HepG2 (cell line): ENCODE data around the gene AP5B1. TPM values are rescaled to one million over a fixed set of nuclear protein-coding genes. Genes with fewer than 3 reads are reported as not detected.

Experiments
- ATAC-seq: fragments of 200-7000 bp; cut with Tn5 transposase; 3 replicates; pipeline ENCODE4 v1.9.1; 2020; ENCODE audit warnings: mild to moderate bottlenecking, moderate library complexity
- BruUV-seq: library from RNA; stranded (reverse); fragments of 400-500 nt; replicated peaks from 2 replicates; lab custom pipeline; 2021; lab: Mats Ljungman, UMichigan
- CTCF ChIA-PET: fragments of 300-600 bp; formaldehyde crosslinking; extraction: SDS; loops from one replicate; lab custom pipeline; 2021; ENCODE audit warnings: low total read pairs, inconsistent platforms, low intra/inter-chr PET ratio; lab: Yijun Ruan, JAX
- POLR2A ChIA-PET: fragments of 350-600 bp; sonication (Branson Sonifier 250); formaldehyde crosslinking; loops from one replicate; lab custom pipeline; 2020; ENCODE audit warnings: antibody characterized with exemption, inconsistent platforms; lab: Yijun Ruan, JAX
- DNase-seq: peaks from one replicate; pipeline ENCODE4 v3.0.0-alpha.2; 2015; ENCODE audit warnings: low spot score
- FAIRE-seq: peaks from 3 replicates; lab custom pipeline; 2011; peaks lifted over from hg19 to GRCh38; lab: Jason Lieb, UNC
- H2AFZ ChIP-seq: one replicate; pipeline ENCODE4 v1.6.1; 2011; ENCODE audit warnings: low read length, inconsistent platforms
- H3K27ac ChIP-seq: fragments of 300-600 bp; 3 replicates; pipeline ENCODE4 v1.8.0; 2011; ENCODE audit warnings: mixed run types, mild to moderate bottlenecking, mixed read lengths, low read length, inconsistent platforms; ENCODE audit not compliant: insufficient read depth; ENCODE audit errors: extremely low read length
- H3K27me3 ChIP-seq, 2 experiments: fragments of 200-600 bp in 1 of 2; 2 replicates in 1 of 2; 3 replicates in 1 of 2; pipeline versions ENCODE4 v1.6.0 to v1.8.0; 2011; ENCODE audit warnings: low read length in 2 of 2, mild to moderate bottlenecking in 2 of 2, moderate library complexity in 2 of 2, inconsistent platforms in 1 of 2; ENCODE audit not compliant: insufficient read depth in 2 of 2, control insufficient read depth in 1 of 2
- H3K36me3 ChIP-seq, 2 experiments: fragments of 200-600 bp in 1 of 2; replicated peaks in 1 of 2; 2 replicates in 1 of 2; 3 replicates in 1 of 2; pipeline versions ENCODE4 v1.5.1 to v1.8.0; 2011; ENCODE audit warnings: low read length in 2 of 2, inconsistent platforms in 1 of 2; ENCODE audit not compliant: insufficient read depth in 2 of 2, control insufficient read depth in 1 of 2
- H3K4me1 ChIP-seq: 2 replicates; pipeline ENCODE4 v1.5.1; 2012; ENCODE audit warnings: low read length, inconsistent platforms; ENCODE audit not compliant: insufficient read depth
- H3K4me2 ChIP-seq: 2 replicates; pipeline ENCODE4 v1.6.0; 2011; ENCODE audit warnings: low read depth, low read length, inconsistent platforms
- H3K4me3 ChIP-seq, 3 experiments: fragments of 200-600 bp in 1 of 3; sonication (generic), shearing (Covaris generic) in 1 of 3; replicated peaks in 1 of 3; 2 replicates each; pipeline ENCODE4 v1.5.1; 2011 to 2016; ENCODE audit warnings: low read length in 3 of 3, inconsistent platforms in 2 of 3, low read depth in 2 of 3, mild to moderate bottlenecking in 2 of 3, control low read depth in 1 of 3, mixed read lengths in 1 of 3; ENCODE audit not compliant: insufficient read depth in 1 of 3
- H3K79me2 ChIP-seq: one replicate; pipeline ENCODE4 v1.6.1; 2011; ENCODE audit warnings: low read length, inconsistent platforms; ENCODE audit not compliant: insufficient read depth
- H3K9ac ChIP-seq: 2 replicates; pipeline ENCODE4 v1.6.0; 2011; ENCODE audit warnings: mild to moderate bottlenecking, low read depth, low read length, inconsistent platforms; ENCODE audit not compliant: insufficient read depth
- H3K9me3 ChIP-seq: 2 replicates; pipeline ENCODE4 v1.5.1; 2012; ENCODE audit warnings: mild to moderate bottlenecking, low read length
- H4K20me1 ChIP-seq: 2 replicates; pipeline ENCODE4 v1.6.0; 2011; ENCODE audit warnings: inconsistent platforms, mild to moderate bottlenecking, low read length, moderate library complexity; ENCODE audit not compliant: insufficient read depth
- ATF2 ChIP-seq: sonication (generic); formaldehyde crosslinking; IDR thresholded peaks from 2 replicates; pipeline ENCODE4 v1.4.0; 2020; ENCODE audit warnings: missing genetic modification reagents
- CEBPG ChIP-seq: IDR thresholded peaks from 2 replicates; pipeline ENCODE4 v1.6.1; 2016
- FOXC1 ChIP-seq: sonication (generic); formaldehyde crosslinking; IDR thresholded peaks from 2 replicates; pipeline ENCODE4 v1.8.0; 2022; ENCODE audit warnings: mild to moderate bottlenecking, missing genetic modification reagents, borderline replicate concordance
- KDM6A ChIP-seq: IDR thresholded peaks from 2 replicates; pipeline ENCODE4 v1.6.1; 2016; ENCODE audit warnings: low read depth
- NR3C1 ChIP-seq: sonication (generic); formaldehyde crosslinking; IDR thresholded peaks from 2 replicates; pipeline ENCODE4 v1.4.0; 2020; ENCODE audit warnings: missing genetic modification reagents
- PHF21A ChIP-seq: sonication (generic); formaldehyde crosslinking; IDR thresholded peaks from 2 replicates; pipeline ENCODE4 v1.5.0; 2020; ENCODE audit warnings: mild to moderate bottlenecking, missing genetic modification reagents
- REPIN1 ChIP-seq: sonication (generic); formaldehyde crosslinking; IDR thresholded peaks from 2 replicates; pipeline ENCODE4 v1.8.0; 2022; ENCODE audit warnings: missing genetic modification reagents, low read depth, mild to moderate bottlenecking, borderline replicate concordance
- SNAPC5 ChIP-seq: sonication (generic); formaldehyde crosslinking; IDR thresholded peaks from 2 replicates; pipeline ENCODE4 v1.8.1; 2023; ENCODE audit warnings: mild to moderate bottlenecking, missing genetic modification reagents, borderline replicate concordance
- ZKSCAN8 ChIP-seq: IDR thresholded peaks from 2 replicates; pipeline ENCODE4 v1.6.1; 2016; ENCODE audit warnings: borderline replicate concordance, missing genetic modification reagents, missing compliant biosample characterization
- ZMAT3 ChIP-seq: sonication (generic); formaldehyde crosslinking; conservative IDR thresholded peaks from 2 replicates; pipeline ENCODE4 v1.7.0; 2021; ENCODE audit warnings: missing genetic modification reagents
- ZNF230 ChIP-seq: sonication (generic); formaldehyde crosslinking; IDR thresholded peaks from 2 replicates; pipeline ENCODE4 v1.4.0; 2020; ENCODE audit warnings: mild to moderate bottlenecking, missing genetic modification reagents
- ZNF775 ChIP-seq: sonication (generic); formaldehyde crosslinking; IDR thresholded peaks from 2 replicates; pipeline ENCODE4 v1.4.0; 2020; ENCODE audit warnings: missing genetic modification reagents, mild to moderate bottlenecking, moderate library complexity, borderline replicate concordance
- ZNF816 ChIP-seq: sonication (generic); formaldehyde crosslinking; IDR thresholded peaks from 2 replicates; pipeline ENCODE4 v1.8.0; 2022; ENCODE audit warnings: missing genetic modification reagents, mild to moderate bottlenecking, borderline replicate concordance
- ZSCAN20 ChIP-seq: sonication (generic); formaldehyde crosslinking; IDR thresholded peaks from 2 replicates; pipeline ENCODE4 v1.4.0; 2020; ENCODE audit warnings: missing genetic modification reagents, mild to moderate bottlenecking, borderline replicate concordance
- WGBS: methylation state at CpG from one replicate; pipeline ENCODE4 v1.1.6; 2017; ENCODE audit warnings: low lambda C conversion rate; 5-methylcytosine and 5-hydroxymethylcytosine counted together
- in situ Hi-C: cut with HindIII; loops from 2 replicates; pipeline ENCODE4 v1.10.0; 2017; ENCODE audit warnings: low pct_unique_long_range_greater_than_20kb; ENCODE audit not compliant: extremely low pct_ligation_motif_present
- intact Hi-C: fragments of 100-400 bp; cut with micrococcal nuclease; formaldehyde crosslinking; loops from one replicate; pipeline ENCODE4 v1.10.0; 2022; ENCODE audit not compliant: unreplicated experiment
- polyA plus RNA-seq, 8 experiments: library from polyadenylated mRNA; depleted of rRNA in 3 of 8; stranded (reverse) in 7 of 8; unstranded in 1 of 8; fragments of >200 nt; fragmentation: Illumina TruSeq in 4 of 8; extraction: Trizol in 4 of 8; gene quantifications; 2 replicates each; pipeline versions ENCODE4 v1.2.1 to v1.2.3, GENCODE V29; 2011 to 2016; ENCODE audit warnings: low read depth in 4 of 8, missing spikeins in 1 of 8, mixed read lengths in 1 of 8; ENCODE audit not compliant: insufficient read depth in 1 of 8
- total RNA-seq, 5 experiments: library from RNA; depleted of rRNA; stranded (reverse); fragments of >200 nt; fragmentation: Illumina TruSeq; extraction: Trizol; gene quantifications; 2 replicates each; pipeline ENCODE4 v1.2.3, GENCODE V29; 2016; ENCODE audit warnings: low read depth in 1 of 5
- TF ChIP-seq, protein P1 (sequence below): sonication (generic); formaldehyde crosslinking; IDR thresholded peaks from 2 replicates; pipeline ENCODE4 v1.8.0; 2022; ENCODE audit warnings: mild to moderate bottlenecking, missing genetic modification reagents
- TF ChIP-seq, protein P2 (sequence below): sonication (generic); formaldehyde crosslinking; IDR thresholded peaks from 2 replicates; pipeline ENCODE4 v1.5.1; 2020; ENCODE audit warnings: mild to moderate bottlenecking, missing genetic modification reagents, moderate library complexity

AP5B1 gene
- total and polyA plus RNA-seq, 2 of the 13 experiments (the other 11 are each of a cell fraction or from before 2014, with no cell fraction given): 1.7 to 4.4 TPM

DNA sequence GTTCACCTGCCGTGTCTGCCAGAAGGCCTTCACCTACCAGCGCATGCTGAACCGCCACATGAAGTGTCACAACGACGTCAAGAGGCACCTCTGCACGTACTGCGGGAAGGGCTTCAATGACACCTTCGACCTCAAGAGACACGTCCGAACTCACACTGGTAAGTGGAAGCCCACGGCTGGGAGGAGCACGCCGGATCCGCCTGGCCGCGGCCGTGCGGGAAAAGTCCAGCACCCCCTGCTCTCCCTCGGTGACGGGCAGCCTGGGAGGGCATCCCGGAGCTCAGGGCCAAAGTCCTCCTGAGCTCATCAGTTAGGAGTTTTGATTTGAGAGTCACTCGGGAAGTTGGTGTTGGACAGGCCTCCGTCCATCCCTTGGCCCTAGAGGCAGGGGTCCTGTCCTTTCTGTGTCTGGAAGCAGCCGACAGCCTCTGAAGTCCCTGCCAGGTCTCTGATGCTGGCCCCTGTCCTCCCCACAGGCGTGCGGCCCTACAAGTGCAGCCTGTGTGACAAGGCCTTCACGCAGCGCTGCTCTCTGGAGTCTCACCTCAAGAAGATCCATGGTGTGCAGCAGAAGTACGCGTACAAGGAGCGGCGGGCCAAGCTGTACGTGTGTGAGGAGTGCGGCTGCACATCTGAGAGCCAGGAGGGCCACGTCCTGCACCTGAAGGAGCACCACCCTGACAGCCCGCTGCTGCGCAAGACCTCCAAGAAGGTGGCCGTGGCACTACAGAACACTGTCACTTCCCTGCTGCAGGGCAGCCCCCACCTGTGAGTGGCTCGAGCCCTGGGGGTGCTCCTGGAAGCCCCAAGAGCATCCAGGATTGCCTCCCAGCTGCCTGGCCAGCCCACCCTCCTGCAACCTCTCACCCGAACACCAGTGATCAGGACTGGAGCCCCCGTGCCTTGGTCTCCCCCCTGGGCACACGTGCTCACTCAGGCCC lies 14.1 kb upstream of the AP5B1 start:
- DNase-seq (peak; percentile 31), FAIRE-seq (no peak), ATAC-seq (peak; percentile 51)
- Histone ChIP-seq H3K4me2 (peak overlapping the region; percentile 42; the same call in 1 of the 2 replicates), H3K27ac (no peak overlapping the region), H3K9me3 (no peaks in the 10 kb centered on the region), H3K4me1 (peaks cover 26% of the 10 kb centered on the region), H3K79me2 (no peaks in the 10 kb centered on the region), H3K4me3 (peak overlapping the region in 1 of 3 experiments; percentile 33; a peak in 1 of 6 replicates), H3K27me3 (peaks cover 25 to 81% of the 10 kb centered on the region in 2 experiments), H2AFZ (no peak overlapping the region), H3K9ac (no peak overlapping the region), H3K36me3 (no peaks in the 10 kb centered on the region), H4K20me1 (no peaks in the 10 kb centered on the region)
- 56% methylated on average over 17 of the region's 42 CpGs for WGBS
- POLR2A ChIA-PET: no interaction called here
- intact Hi-C loops: no loop called here
- BruUV-seq: no TSS peak
- in situ Hi-C loops: no loop called here
- CTCF ChIA-PET: interaction anchor here (1.7 kb wide), 1 partner anchor 15 kb away, joined by 3 read pairs; no protein-coding TSS in a partner anchor
- no peak for TF ChIP-seq CEBPG (CRISPR knock-in tag)
- TF ChIP-seq PHF21A: peak; percentile 69
- no peak for TF ChIP-seq ZNF816 (CRISPR knock-in tag)
- TF ChIP-seq FOXC1 (CRISPR knock-in tag): 0 out of 2 replicates have a peak, but pooled peaks have one; percentile 54
- TF ChIP-seq, protein P1, sequence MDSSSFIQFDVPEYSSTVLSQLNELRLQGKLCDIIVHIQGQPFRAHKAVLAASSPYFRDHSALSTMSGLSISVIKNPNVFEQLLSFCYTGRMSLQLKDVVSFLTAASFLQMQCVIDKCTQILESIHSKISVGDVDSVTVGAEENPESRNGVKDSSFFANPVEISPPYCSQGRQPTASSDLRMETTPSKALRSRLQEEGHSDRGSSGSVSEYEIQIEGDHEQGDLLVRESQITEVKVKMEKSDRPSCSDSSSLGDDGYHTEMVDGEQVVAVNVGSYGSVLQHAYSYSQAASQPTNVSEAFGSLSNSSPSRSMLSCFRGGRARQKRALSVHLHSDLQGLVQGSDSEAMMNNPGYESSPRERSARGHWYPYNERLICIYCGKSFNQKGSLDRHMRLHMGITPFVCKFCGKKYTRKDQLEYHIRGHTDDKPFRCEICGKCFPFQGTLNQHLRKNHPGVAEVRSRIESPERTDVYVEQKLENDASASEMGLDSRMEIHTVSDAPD (CRISPR knock-in tag): no peak
- no peak for TF ChIP-seq KDM6A (CRISPR knock-in tag)
- no peak for TF ChIP-seq NR3C1
- no peak for TF ChIP-seq ZSCAN20 (CRISPR knock-in tag)
- TF ChIP-seq SNAPC5: no peak
- TF ChIP-seq ZNF230 (CRISPR knock-in tag): 0 out of 2 replicates have a peak, but pooled peaks have one; percentile 37
- TF ChIP-seq ATF2: no peak
- no peak for TF ChIP-seq REPIN1
- TF ChIP-seq, protein P2, sequence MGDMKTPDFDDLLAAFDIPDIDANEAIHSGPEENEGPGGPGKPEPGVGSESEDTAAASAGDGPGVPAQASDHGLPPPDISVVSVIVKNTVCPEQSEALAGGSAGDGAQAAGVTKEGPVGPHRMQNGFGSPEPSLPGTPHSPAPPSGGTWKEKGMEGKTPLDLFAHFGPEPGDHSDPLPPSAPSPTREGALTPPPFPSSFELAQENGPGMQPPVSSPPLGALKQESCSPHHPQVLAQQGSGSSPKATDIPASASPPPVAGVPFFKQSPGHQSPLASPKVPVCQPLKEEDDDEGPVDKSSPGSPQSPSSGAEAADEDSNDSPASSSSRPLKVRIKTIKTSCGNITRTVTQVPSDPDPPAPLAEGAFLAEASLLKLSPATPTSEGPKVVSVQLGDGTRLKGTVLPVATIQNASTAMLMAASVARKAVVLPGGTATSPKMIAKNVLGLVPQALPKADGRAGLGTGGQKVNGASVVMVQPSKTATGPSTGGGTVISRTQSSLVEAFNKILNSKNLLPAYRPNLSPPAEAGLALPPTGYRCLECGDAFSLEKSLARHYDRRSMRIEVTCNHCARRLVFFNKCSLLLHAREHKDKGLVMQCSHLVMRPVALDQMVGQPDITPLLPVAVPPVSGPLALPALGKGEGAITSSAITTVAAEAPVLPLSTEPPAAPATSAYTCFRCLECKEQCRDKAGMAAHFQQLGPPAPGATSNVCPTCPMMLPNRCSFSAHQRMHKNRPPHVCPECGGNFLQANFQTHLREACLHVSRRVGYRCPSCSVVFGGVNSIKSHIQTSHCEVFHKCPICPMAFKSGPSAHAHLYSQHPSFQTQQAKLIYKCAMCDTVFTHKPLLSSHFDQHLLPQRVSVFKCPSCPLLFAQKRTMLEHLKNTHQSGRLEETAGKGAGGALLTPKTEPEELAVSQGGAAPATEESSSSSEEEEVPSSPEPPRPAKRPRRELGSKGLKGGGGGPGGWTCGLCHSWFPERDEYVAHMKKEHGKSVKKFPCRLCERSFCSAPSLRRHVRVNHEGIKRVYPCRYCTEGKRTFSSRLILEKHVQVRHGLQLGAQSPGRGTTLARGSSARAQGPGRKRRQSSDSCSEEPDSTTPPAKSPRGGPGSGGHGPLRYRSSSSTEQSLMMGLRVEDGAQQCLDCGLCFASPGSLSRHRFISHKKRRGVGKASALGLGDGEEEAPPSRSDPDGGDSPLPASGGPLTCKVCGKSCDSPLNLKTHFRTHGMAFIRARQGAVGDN (CRISPR knock-in tag): peak; percentile 68
- no peak for TF ChIP-seq ZKSCAN8
- TF ChIP-seq ZNF775 (CRISPR knock-in tag): no peak
- TF ChIP-seq ZMAT3 (CRISPR knock-in tag): 0 out of 2 replicates have a peak, but pooled peaks have one; percentile 26
